ENCODE measurements around the gene FICD. TPM values are rescaled to one million over a fixed set of nuclear protein-coding genes. Genes with fewer than 3 reads are reported as not detected.

Gene FICD
- total and polyA plus RNA-seq, 3 donors from 2014 or later, result 10.0 to 16.7 (median 10.5) TPM

- no peak for DNase-seq
- Histone ChIP-seq H3K36me3 (ENCODE audit: low read depth, missing control alignments) (no peaks in the 10 kb centered on the region), H3K9me3 (no peaks in the 10 kb centered on the region), H3K27ac (no peak overlapping the region), H3K4me3 (no peak overlapping the region), H3K4me1 (no peaks in the 10 kb centered on the region), H3K27me3 (no peaks in the 10 kb centered on the region)
- WGBS, 2 donors, result 89 to 91% methylated on average over 6 of the region's 6 CpGs
- no peak for TF ChIP-seq POLR2A (IDR thresholded peaks at IDR 0.05)
- TF ChIP-seq, protein P1, sequence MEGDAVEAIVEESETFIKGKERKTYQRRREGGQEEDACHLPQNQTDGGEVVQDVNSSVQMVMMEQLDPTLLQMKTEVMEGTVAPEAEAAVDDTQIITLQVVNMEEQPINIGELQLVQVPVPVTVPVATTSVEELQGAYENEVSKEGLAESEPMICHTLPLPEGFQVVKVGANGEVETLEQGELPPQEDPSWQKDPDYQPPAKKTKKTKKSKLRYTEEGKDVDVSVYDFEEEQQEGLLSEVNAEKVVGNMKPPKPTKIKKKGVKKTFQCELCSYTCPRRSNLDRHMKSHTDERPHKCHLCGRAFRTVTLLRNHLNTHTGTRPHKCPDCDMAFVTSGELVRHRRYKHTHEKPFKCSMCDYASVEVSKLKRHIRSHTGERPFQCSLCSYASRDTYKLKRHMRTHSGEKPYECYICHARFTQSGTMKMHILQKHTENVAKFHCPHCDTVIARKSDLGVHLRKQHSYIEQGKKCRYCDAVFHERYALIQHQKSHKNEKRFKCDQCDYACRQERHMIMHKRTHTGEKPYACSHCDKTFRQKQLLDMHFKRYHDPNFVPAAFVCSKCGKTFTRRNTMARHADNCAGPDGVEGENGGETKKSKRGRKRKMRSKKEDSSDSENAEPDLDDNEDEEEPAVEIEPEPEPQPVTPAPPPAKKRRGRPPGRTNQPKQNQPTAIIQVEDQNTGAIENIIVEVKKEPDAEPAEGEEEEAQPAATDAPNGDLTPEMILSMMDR (IDR thresholded peaks at IDR 0.05), result no peak
- intact Hi-C loops (cut with DNase I; ENCODE audit: low total_unique reads), result no loop called here
Measured at GRCh38 chr12:108527166-108527496, 12.1 kb downstream of the FICD start.

DNA sequence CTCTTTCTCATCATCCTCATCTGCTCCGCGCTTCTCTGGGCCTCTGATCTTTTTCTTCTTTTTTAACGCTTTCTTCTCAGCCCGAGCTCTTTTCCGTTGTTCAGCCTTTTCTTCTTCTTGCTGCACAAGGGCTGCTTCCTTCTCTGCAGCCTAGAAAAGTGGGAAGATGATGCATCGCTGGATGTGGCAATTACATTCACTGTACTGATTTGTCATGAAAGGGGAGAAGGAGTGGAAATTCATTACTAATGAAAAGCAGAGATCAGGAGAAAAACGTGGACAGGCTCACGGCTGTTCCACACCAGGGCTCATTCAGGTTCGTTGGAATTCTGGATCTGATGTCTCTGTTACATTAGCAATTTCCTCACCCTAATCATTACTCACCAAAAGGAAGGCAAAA lies 15.1 kb downstream of the FICD start:
- TF ChIP-seq, protein P1 (IDR thresholded peaks at IDR 0.05), result no peak
- TF ChIP-seq POLR2A (IDR thresholded peaks at IDR 0.05), result no peak
- Histone ChIP-seq H3K9me3 (no peaks in the 10 kb centered on the region), H3K27me3 (no peaks in the 10 kb centered on the region), H3K27ac (no peak overlapping the region), H3K4me3 (no peak overlapping the region), H3K36me3 (ENCODE audit: low read depth, missing control alignments) (no peaks in the 10 kb centered on the region), H3K4me1 (no peaks in the 10 kb centered on the region)
- intact Hi-C loops (cut with DNase I; ENCODE audit: low total_unique reads), result no loop called here
- DNase-seq, result no peak
- WGBS, 2 donors, result 92 to 96% methylated on average over 9 of the region's 9 CpGs

- Histone ChIP-seq H3K36me3 (ENCODE audit: low read depth, missing control alignments) (no peaks in the 10 kb centered on the region), H3K4me3 (no peak overlapping the region), H3K4me1 (no peaks in the 10 kb centered on the region), H3K27ac (no peak overlapping the region), H3K27me3 (no peaks in the 10 kb centered on the region), H3K9me3 (no peaks in the 10 kb centered on the region)
- TF ChIP-seq POLR2A (IDR thresholded peaks at IDR 0.05), result no peak
- TF ChIP-seq, protein P1 (IDR thresholded peaks at IDR 0.05), result no peak
- 85 to 87% methylated on average over 14 to 15 of the region's 15 CpGs for WGBS, 2 donors
- no peak for DNase-seq
- intact Hi-C loops (cut with DNase I; ENCODE audit: low total_unique reads), result no loop called here
Measured at GRCh38 chr12:108531929-108532848, 17.1 kb downstream of the FICD start.

- WGBS, 2 donors, result 75 to 89% methylated on average over 6 of the region's 6 CpGs
Measured at GRCh38 chr12:108538146-108538545, 23.1 kb downstream of the FICD start.

More at GRCh38 chr12:108538146-108538545, 23.1 kb downstream of the FICD start:
- Histone ChIP-seq H3K27me3 (no peaks in the 10 kb centered on the region), H3K4me3 (no peak overlapping the region), H3K9me3 (no peaks in the 10 kb centered on the region), H3K36me3 (ENCODE audit: low read depth, missing control alignments) (no peaks in the 10 kb centered on the region), H3K27ac (no peak overlapping the region), H3K4me1 (peaks cover 6% of the 10 kb centered on the region)
- no peak for TF ChIP-seq POLR2A (IDR thresholded peaks at IDR 0.05)
- TF ChIP-seq, protein P1 (IDR thresholded peaks at IDR 0.05), result no peak
- no peak for DNase-seq
- intact Hi-C loops (cut with DNase I; ENCODE audit: low total_unique reads), result no loop called here

Data from testis (tissue), 3 donors.